Skeletal muscle tissue (tissue), 5 donors: ENCODE measurements around the gene ADAM12. TPM values are rescaled to one million over a fixed set of nuclear protein-coding genes. Genes with fewer than 3 reads are reported as not detected.
"Not testable (repeated sequence)": the region's sequence is repeated elsewhere in the genome, so short reads cannot be mapped to it uniquely, and the experiment has no call there.

Experiments
- H3K27ac ChIP-seq: one replicate; pipeline ENCODE4 v1.7.0; 2013; ENCODE audit warnings: mild to moderate bottlenecking, low read depth, low read length, inconsistent platforms
- H3K27me3 ChIP-seq, 3 donors: one replicate each; pipeline ENCODE4 v1.7.0; 2013; ENCODE audit warnings: low read length in 3 of 3; ENCODE audit not compliant: control insufficient read depth in 3 of 3, insufficient read depth in 3 of 3
- H3K36me3 ChIP-seq, 3 donors: one replicate each; pipeline ENCODE4 v1.7.0; 2013; ENCODE audit warnings: low read length in 3 of 3; ENCODE audit not compliant: control insufficient read depth in 3 of 3, insufficient read depth in 3 of 3
- H3K4me1 ChIP-seq, 3 donors: one replicate each; pipeline ENCODE4 v1.7.0; 2013; ENCODE audit warnings: low read length in 3 of 3, mild to moderate bottlenecking in 3 of 3; ENCODE audit not compliant: control insufficient read depth in 3 of 3, insufficient read depth in 3 of 3
- H3K4me3 ChIP-seq, 3 donors: one replicate each; pipeline ENCODE4 v1.7.0; 2013; ENCODE audit warnings: low read length in 3 of 3
- H3K9ac ChIP-seq, 3 donors: one replicate each; pipeline ENCODE4 v1.7.0; 2013; ENCODE audit warnings: low read length in 3 of 3, mild to moderate bottlenecking in 3 of 3, moderate library complexity in 2 of 3, low read depth in 1 of 3
- H3K9me3 ChIP-seq, 3 donors: one replicate each; pipeline ENCODE4 v1.7.0; 2013; ENCODE audit warnings: low read length in 3 of 3; ENCODE audit not compliant: control insufficient read depth in 3 of 3
- small RNA-seq: library from RNA; depleted of rRNA; stranded (forward); fragments of <200 nt; gene quantifications from one replicate; pipeline ENCODE3, GENCODE V24; 2014
- total RNA-seq: library from RNA; depleted of rRNA; stranded (reverse); fragments of >200 nt; gene quantifications from one replicate; pipeline ENCODE4 v1.2.3, GENCODE V29; 2014
- donor health status: Osteomylitis.

ADAM12 gene
- total RNA-seq, 1 donor from 2014 or later = 13.0 TPM

- Histone ChIP-seq H3K4me3 (no peak overlapping the region), H3K36me3 (no peaks in the 10 kb centered on the region), H3K9ac (no peak overlapping the region), H3K27ac (no peak overlapping the region), H3K27me3 (peaks cover 0 to under 1% (median 0%) of the 10 kb centered on the region in 3 donors), H3K9me3 (no peaks in the 10 kb centered on the region), H3K4me1 (no peaks in the 10 kb centered on the region)
Measured at GRCh38 chr10:125976960-125977605, 411.2 kb downstream of the ADAM12 start.

GRCh38 chr10:125970077-125970630 is 418.1 kb downstream of the ADAM12 start:
- not testable (repeated sequence) for H3K27me3 ChIP-seq, H3K36me3 ChIP-seq, H3K9ac ChIP-seq, H3K27ac ChIP-seq, H3K9me3 ChIP-seq, H3K4me3 ChIP-seq, H3K4me1 ChIP-seq

GRCh38 chr10:125967533-125967932 is 420.7 kb downstream of the ADAM12 start:
- no peak overlapping the region for H3K9ac ChIP-seq
- no peaks in the 10 kb centered on the region for H3K4me1 ChIP-seq
- no peak overlapping the region for H3K4me3 ChIP-seq
- H3K27ac ChIP-seq = no peak overlapping the region
- H3K27me3 ChIP-seq = no peaks in the 10 kb centered on the region
- H3K9me3 ChIP-seq = no peaks in the 10 kb centered on the region
- no peaks in the 10 kb centered on the region for H3K36me3 ChIP-seq

GRCh38 chr10:125964558-125964957 is 423.7 kb downstream of the ADAM12 start:
- Histone ChIP-seq H3K27me3 (no peaks in the 10 kb centered on the region), H3K36me3 (no peaks in the 10 kb centered on the region), H3K9ac (no peak overlapping the region), H3K4me1 (no peaks in the 10 kb centered on the region), H3K4me3 (no peak overlapping the region), H3K9me3 (peaks cover 0 to 3% (median 0%) of the 10 kb centered on the region in 3 donors), H3K27ac (no peak overlapping the region)

Small RNA genes within 50 kb of the gene (small RNA-seq; reads per million reads assigned to genes)
- not detected for gene RNA5SP328
